K562 (cell line): ENCODE data around the gene ZNF384. TPM values are rescaled to one million over a fixed set of nuclear protein-coding genes. Genes with fewer than 3 reads are reported as not detected.

Source experiments
- ATAC-seq: fragments of 200-7000 bp; cut with Tn5 transposase; 3 replicates; pipeline ENCODE4 v1.9.1; 2020; ENCODE audit warnings: moderate library complexity
- BruUV-seq: library from RNA; stranded (reverse); fragments of 400-500 nt; replicated peaks from 2 replicates; lab custom pipeline; 2021; lab: Mats Ljungman, UMichigan
- CTCF ChIA-PET: fragments of 300-600 bp; formaldehyde crosslinking; extraction: SDS; loops from one replicate; lab custom pipeline; 2021; ENCODE audit warnings: low intra/inter-chr PET ratio; lab: Yijun Ruan, JAX
- POLR2A ChIA-PET: fragments of 300-600, 350-650 bp; sonication (Branson Sonifier 250); formaldehyde crosslinking; extraction: SDS; loops from one replicate; lab custom pipeline; 2021; ENCODE audit warnings: antibody characterized with exemption, inconsistent platforms; lab: Yijun Ruan, JAX
- DNase-seq, 4 experiments: peaks; one replicate each; pipeline versions ENCODE4 v3.0.0 to v3.0.0-alpha.2; 2011 to 2018; ENCODE audit warnings: low spot score in 3 of 4, mixed read lengths in 3 of 4; ENCODE audit errors: extremely low read depth in 1 of 4
- FAIRE-seq: peaks from 2 replicates; lab custom pipeline; 2011; peaks lifted over from hg19 to GRCh38; lab: Jason Lieb, UNC
- H2AFZ ChIP-seq: 2 replicates; pipeline ENCODE4 v1.6.0; 2011; ENCODE audit warnings: low read depth, low read length, control low read depth, inconsistent platforms
- H3K27ac ChIP-seq: fragments of 200-600 bp; 3 replicates; pipeline ENCODE4 v1.8.0; 2011; ENCODE audit warnings: low read depth, mild to moderate bottlenecking, control low read depth, inconsistent platforms, low read length, moderate library complexity, mixed read lengths; ENCODE audit errors: extremely low read depth
- H3K27me3 ChIP-seq, 2 experiments: fragments of 300-600 bp in 1 of 2; 2 replicates in 1 of 2; 3 replicates in 1 of 2; pipeline versions ENCODE4 v1.6.0 to v1.8.0; 2011; ENCODE audit warnings: inconsistent platforms in 2 of 2, low read length in 2 of 2, mild to moderate bottlenecking in 1 of 2, mixed read lengths in 1 of 2, moderate library complexity in 1 of 2; ENCODE audit not compliant: control insufficient read depth in 2 of 2, insufficient read depth in 2 of 2
- H3K36me3 ChIP-seq: fragments of 300-600 bp; 3 replicates; pipeline ENCODE4 v1.8.0; 2011; ENCODE audit warnings: mild to moderate bottlenecking, low read length, inconsistent platforms; ENCODE audit not compliant: control insufficient read depth, insufficient read depth
- H3K4me1 ChIP-seq, 2 experiments: fragments of 200-600 bp in 1 of 2; replicated peaks in 1 of 2; 2 replicates in 1 of 2; 3 replicates in 1 of 2; pipeline versions ENCODE4 v1.5.1 to v1.8.0; 2011; ENCODE audit warnings: inconsistent platforms in 2 of 2, low read length in 2 of 2, mild to moderate bottlenecking in 1 of 2, mixed read lengths in 1 of 2, moderate library complexity in 1 of 2; ENCODE audit not compliant: control insufficient read depth in 2 of 2, insufficient read depth in 2 of 2
- H3K4me2 ChIP-seq: 2 replicates; pipeline ENCODE4 v1.6.1; 2011; ENCODE audit warnings: low read length, control low read depth, inconsistent platforms, mixed read lengths; ENCODE audit not compliant: insufficient read depth
- H3K4me3 ChIP-seq: fragments of 200-600 bp; sonication (generic), shearing (Covaris generic); 2 replicates; pipeline ENCODE4 v1.5.1; 2016; ENCODE audit warnings: control low read depth, inconsistent platforms
- H3K79me2 ChIP-seq: fragments of 200-600 bp; 3 replicates; pipeline ENCODE4 v1.8.0; 2011; ENCODE audit warnings: low read length, inconsistent platforms; ENCODE audit not compliant: control insufficient read depth, insufficient read depth
- H3K9ac ChIP-seq, 2 experiments: 2 replicates each; pipeline versions ENCODE4 v1.6.0 to v1.6.1; 2011; ENCODE audit warnings: low read depth in 2 of 2, low read length in 2 of 2, control low read depth in 1 of 2, inconsistent platforms in 1 of 2, mild to moderate bottlenecking in 1 of 2, mixed read lengths in 1 of 2; ENCODE audit not compliant: insufficient read depth in 1 of 2
- H3K9me1 ChIP-seq: one replicate; pipeline ENCODE4 v1.6.0; 2011; ENCODE audit warnings: inconsistent platforms, mild to moderate bottlenecking, low read length, moderate library complexity; ENCODE audit not compliant: control insufficient read depth, insufficient read depth
- H3K9me3 ChIP-seq: replicated peaks from 2 replicates; pipeline ENCODE4 v1.5.1; 2011; ENCODE audit warnings: low read depth, low read length, inconsistent platforms; ENCODE audit not compliant: control insufficient read depth, insufficient read depth
- H4K20me1 ChIP-seq: replicated peaks from 2 replicates; pipeline ENCODE4 v1.6.1; 2011; ENCODE audit warnings: low read length, inconsistent platforms, mixed read lengths; ENCODE audit not compliant: control insufficient read depth, insufficient read depth
- E2F3 ChIP-seq: fragments of 250-450 bp; sonication (Bioruptor Pico); IDR thresholded peaks from 2 replicates; pipeline ENCODE4 v1.4.0; 2020; ENCODE audit warnings: mild to moderate bottlenecking
- EP400 ChIP-seq: fragments of 450-650 bp; IDR thresholded peaks from 2 replicates; pipeline ENCODE4 v1.6.1; 2017; ENCODE audit warnings: antibody characterized with exemption, mild to moderate bottlenecking, moderate library complexity
- POLR2G ChIP-seq: fragments of 200-400 bp; formaldehyde crosslinking; IDR thresholded peaks from 2 replicates; pipeline ENCODE4 v1.6.1; 2017; ENCODE audit warnings: low read depth, mild to moderate bottlenecking, antibody characterized with exemption, low read length, moderate library complexity
- TOE1 ChIP-seq, 2 experiments: fragments of 450-650 bp in 1 of 2; sonication (generic) in 1 of 2; formaldehyde crosslinking in 1 of 2; IDR thresholded peaks; 2 replicates each; pipeline versions ENCODE4 v1.7.1 to v1.8.0; 2016 to 2022; ENCODE audit warnings: borderline replicate concordance in 2 of 2, mild to moderate bottlenecking in 2 of 2, antibody characterized with exemption in 1 of 2, inconsistent platforms in 1 of 2, low read depth in 1 of 2, missing genetic modification reagents in 1 of 2, moderate library complexity in 1 of 2
- WGBS: fragments of 100-300 bp; shearing (Covaris generic); methylation state at CpG from one replicate; pipeline ENCODE4 v1.1.6; 2016; ENCODE audit warnings: low coverage, mixed read lengths; ENCODE audit not compliant: insufficient coverage; ENCODE audit errors: missing lambda C conversion rate; 5-methylcytosine and 5-hydroxymethylcytosine counted together
- in situ Hi-C: fragments of 300-500 bp; cut with MboI; formaldehyde crosslinking; loops from 4 replicates; pipeline ENCODE4 v1.15.0; 2018; ENCODE audit warnings: inconsistent platforms, mixed read lengths
- intact Hi-C: fragments of 100-400 bp; cut with micrococcal nuclease; formaldehyde crosslinking; loops from 2 replicates; pipeline ENCODE4 v1.14.2; 2022
- polyA plus RNA-seq, 8 experiments: library from polyadenylated mRNA; depleted of rRNA in 4 of 8; stranded (reverse) in 5 of 8; unstranded in 3 of 8; fragments of >200 nt; fragmentation: Nextera tagmentation in 2 of 8; fragmentation: Illumina TruSeq in 1 of 8; extraction: Ambion mirVana in 2 of 8; extraction: Trizol in 1 of 8; gene quantifications; 2 replicates each; pipeline versions ENCODE4 v1.2.1 to v1.2.3, GENCODE V29; 2011 to 2014; ENCODE audit warnings: inconsistent platforms in 1 of 8, missing spikeins in 1 of 8
- total RNA-seq, 7 experiments: library from RNA; depleted of rRNA in 6 of 7; stranded (reverse); fragments of >200 nt in 6 of 7; fragmentation: Illumina TruSeq in 2 of 7; extraction: Trizol in 2 of 7; gene quantifications; 2 replicates each; pipeline versions ENCODE4 v1.2.1 to v1.2.3, GENCODE V29; 2011 to 2021; ENCODE audit warnings: low replicate concordance in 1 of 7
- TF ChIP-seq, protein P1 (sequence below): fragments of 250-450 bp; sonication (Bioruptor Pico); IDR thresholded peaks from 2 replicates; pipeline ENCODE4 v1.4.0; 2020
- TF ChIP-seq, protein P2 (sequence below): sonication (generic); formaldehyde crosslinking; IDR thresholded peaks from 2 replicates; pipeline ENCODE4 v1.8.1; 2023; ENCODE audit warnings: mild to moderate bottlenecking, missing genetic modification reagents

The ZNF384 gene
- total and polyA plus RNA-seq, 9 of the 15 experiments (the other 6 are each of a cell fraction or from before 2014, with no cell fraction given): 0.36 to 64.8 (median 21.3) TPM

DNA sequence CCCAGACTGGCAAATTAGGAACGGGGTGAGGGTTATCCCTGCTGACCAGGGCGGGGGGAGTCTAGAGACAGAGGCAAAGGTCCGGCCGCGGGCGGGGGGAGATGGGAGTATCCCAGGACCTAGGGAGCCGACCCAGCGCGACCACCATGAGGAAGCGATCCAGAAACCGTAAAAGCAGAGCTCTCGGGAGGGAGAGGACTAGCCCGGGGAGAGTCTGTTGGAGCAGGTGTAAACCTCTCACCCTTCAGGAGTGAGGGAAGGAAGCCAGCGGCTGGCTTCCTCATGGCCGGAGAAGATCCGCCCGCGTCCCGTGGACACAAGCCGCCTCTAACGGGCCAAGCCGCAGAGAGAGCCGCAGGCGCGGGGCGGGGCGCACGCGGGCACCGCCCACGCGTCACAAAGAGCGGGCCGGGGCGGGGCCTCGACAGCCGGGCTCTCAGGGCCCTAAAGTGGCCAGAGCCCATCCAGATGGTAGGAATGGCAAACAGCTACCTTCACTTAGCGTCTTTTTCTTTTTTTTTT, 42.0 kb downstream of the ZNF384 start, which contains the start of gene ACRBP:
Gene ACRBP, minus strand, starts transcription at position 350 of the 522 bp plus-strand sequence. Its CDS starts 66 bp downstream, at position 284.
- 96% methylated on average over 9 of the region's 38 CpGs for WGBS
- DNase-seq (no peak), FAIRE-seq (no peak), ATAC-seq (no peak)
- no peaks in the 10 kb centered on the region for H3K9me1 ChIP-seq
- H3K27me3 ChIP-seq: no peaks in the 10 kb centered on the region
- peaks cover 0 to 8% of the 10 kb centered on the region in 2 experiments; a peak in 3 of 5 replicates for H3K4me1 ChIP-seq
- in situ Hi-C loops: no loop called here
- POLR2A ChIA-PET: interaction anchor here (0.8 kb wide), 1 partner anchor 314 kb away, joined by 3 read pairs; no protein-coding TSS in a partner anchor
- TF ChIP-seq, protein P1, sequence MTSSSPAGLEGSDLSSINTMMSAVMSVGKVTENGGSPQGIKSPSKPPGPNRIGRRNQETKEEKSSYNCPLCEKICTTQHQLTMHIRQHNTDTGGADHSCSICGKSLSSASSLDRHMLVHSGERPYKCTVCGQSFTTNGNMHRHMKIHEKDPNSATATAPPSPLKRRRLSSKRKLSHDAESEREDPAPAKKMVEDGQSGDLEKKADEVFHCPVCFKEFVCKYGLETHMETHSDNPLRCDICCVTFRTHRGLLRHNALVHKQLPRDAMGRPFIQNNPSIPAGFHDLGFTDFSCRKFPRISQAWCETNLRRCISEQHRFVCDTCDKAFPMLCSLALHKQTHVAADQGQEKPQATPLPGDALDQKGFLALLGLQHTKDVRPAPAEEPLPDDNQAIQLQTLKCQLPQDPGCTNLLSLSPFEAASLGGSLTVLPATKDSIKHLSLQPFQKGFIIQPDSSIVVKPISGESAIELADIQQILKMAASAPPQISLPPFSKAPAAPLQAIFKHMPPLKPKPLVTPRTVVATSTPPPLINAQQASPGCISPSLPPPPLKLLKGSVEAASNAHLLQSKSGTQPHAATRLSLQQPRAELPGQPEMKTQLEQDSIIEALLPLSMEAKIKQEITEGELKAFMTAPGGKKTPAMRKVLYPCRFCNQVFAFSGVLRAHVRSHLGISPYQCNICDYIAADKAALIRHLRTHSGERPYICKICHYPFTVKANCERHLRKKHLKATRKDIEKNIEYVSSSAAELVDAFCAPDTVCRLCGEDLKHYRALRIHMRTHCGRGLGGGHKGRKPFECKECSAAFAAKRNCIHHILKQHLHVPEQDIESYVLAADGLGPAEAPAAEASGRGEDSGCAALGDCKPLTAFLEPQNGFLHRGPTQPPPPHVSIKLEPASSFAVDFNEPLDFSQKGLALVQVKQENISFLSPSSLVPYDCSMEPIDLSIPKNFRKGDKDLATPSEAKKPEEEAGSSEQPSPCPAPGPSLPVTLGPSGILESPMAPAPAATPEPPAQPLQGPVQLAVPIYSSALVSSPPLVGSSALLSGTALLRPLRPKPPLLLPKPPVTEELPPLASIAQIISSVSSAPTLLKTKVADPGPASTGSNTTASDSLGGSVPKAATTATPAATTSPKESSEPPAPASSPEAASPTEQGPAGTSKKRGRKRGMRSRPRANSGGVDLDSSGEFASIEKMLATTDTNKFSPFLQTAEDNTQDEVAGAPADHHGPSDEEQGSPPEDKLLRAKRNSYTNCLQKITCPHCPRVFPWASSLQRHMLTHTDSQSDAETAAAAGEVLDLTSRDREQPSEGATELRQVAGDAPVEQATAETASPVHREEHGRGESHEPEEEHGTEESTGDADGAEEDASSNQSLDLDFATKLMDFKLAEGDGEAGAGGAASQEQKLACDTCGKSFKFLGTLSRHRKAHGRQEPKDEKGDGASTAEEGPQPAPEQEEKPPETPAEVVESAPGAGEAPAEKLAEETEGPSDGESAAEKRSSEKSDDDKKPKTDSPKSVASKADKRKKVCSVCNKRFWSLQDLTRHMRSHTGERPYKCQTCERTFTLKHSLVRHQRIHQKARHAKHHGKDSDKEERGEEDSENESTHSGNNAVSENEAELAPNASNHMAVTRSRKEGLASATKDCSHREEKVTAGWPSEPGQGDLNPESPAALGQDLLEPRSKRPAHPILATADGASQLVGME (CRISPR knock-in tag): no peak
- no peak for TF ChIP-seq E2F3 (CRISPR knock-in tag)
- TF ChIP-seq POLR2G: 0 out of 2 replicates have a peak, but pooled peaks have one; percentile 17
- TF ChIP-seq TOE1 (IDR thresholded peaks at IDR 0.05; ENCODE audit: borderline replicate concordance): no peak
- no peak for TF ChIP-seq TOE1 (CRISPR knock-in tag; IDR thresholded peaks at IDR 0.05; ENCODE audit: borderline replicate concordance, low read depth)
- no peak for TF ChIP-seq EP400
- TF ChIP-seq, protein P2, sequence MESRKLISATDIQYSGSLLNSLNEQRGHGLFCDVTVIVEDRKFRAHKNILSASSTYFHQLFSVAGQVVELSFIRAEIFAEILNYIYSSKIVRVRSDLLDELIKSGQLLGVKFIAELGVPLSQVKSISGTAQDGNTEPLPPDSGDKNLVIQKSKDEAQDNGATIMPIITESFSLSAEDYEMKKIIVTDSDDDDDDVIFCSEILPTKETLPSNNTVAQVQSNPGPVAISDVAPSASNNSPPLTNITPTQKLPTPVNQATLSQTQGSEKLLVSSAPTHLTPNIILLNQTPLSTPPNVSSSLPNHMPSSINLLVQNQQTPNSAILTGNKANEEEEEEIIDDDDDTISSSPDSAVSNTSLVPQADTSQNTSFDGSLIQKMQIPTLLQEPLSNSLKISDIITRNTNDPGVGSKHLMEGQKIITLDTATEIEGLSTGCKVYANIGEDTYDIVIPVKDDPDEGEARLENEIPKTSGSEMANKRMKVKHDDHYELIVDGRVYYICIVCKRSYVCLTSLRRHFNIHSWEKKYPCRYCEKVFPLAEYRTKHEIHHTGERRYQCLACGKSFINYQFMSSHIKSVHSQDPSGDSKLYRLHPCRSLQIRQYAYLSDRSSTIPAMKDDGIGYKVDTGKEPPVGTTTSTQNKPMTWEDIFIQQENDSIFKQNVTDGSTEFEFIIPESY (CRISPR knock-in tag): peak; percentile 68
- H3K36me3 ChIP-seq: peaks cover 5% of the 10 kb centered on the region; the same call in 1 of the 3 replicates
- no peak within 1 kb of the TSS for H3K4me3 ChIP-seq
- BruUV-seq: no TSS peak
- no peak within 1 kb of the TSS for H3K9ac ChIP-seq
- no peaks in the 10 kb centered on the region for H4K20me1 ChIP-seq
- CTCF ChIA-PET: no interaction called here
- H3K79me2 ChIP-seq: no peaks in the 10 kb centered on the region
- H3K4me2 ChIP-seq: no peak within 1 kb of the TSS
- no peak within 1 kb of the TSS for H2AFZ ChIP-seq
- H3K27ac ChIP-seq: no peak within 1 kb of the TSS
- H3K9me3 ChIP-seq: peaks cover 8% of the 10 kb centered on the region
- intact Hi-C loops: no loop called here
